Measurements from ENCODE around the gene PGGT1B.

PGGT1B gene

DNA sequence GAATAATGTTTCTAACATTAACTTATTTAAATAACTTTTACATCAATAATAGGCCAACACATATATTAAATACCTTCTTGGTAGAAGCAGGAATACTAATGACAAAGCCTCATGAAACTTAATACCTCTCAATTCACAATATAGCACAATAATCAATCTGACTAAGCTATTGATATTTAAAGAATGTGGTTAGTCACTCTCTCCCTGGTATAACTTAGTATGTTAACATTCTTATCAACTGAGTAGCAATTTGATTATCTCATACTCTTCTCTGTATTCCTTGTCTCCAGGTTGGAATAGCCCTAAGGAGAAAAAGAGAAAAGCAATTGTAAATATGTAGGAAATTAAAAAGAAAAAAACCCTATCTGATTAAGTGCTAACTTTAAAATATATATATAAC, 4.9 kb upstream of the PGGT1B start:
- no peak for DNase-seq (ENCODE audit: low spot score)
- H3K18ac ChIP-seq (ENCODE audit: low read length), result no peak overlapping the region
- H3K4me2 ChIP-seq (ENCODE audit: insufficient read depth, low read length, poor library complexity, severe bottlenecking), result no peak overlapping the region
- H2BK120ac ChIP-seq (ENCODE audit: low read depth, low read length), result no peak overlapping the region
- H4K91ac ChIP-seq (ENCODE audit: low read depth, low read length, poor library complexity), result no peak overlapping the region
- H4K8ac ChIP-seq (ENCODE audit: low read depth, low read length), result no peak overlapping the region
- no peaks in the 10 kb centered on the region for H3K4me1 ChIP-seq (ENCODE audit: control insufficient read depth in 2 of 2, insufficient read depth in 1 of 2, low read depth in 1 of 2, low read length in 2 of 2)
- H3K4ac ChIP-seq (ENCODE audit: low read length), result no peak overlapping the region
- H2BK5ac ChIP-seq (ENCODE audit: low read length), result no peak overlapping the region
- H3K23ac ChIP-seq (ENCODE audit: low read depth, low read length, poor library complexity), result no peak overlapping the region
- no peaks in the 10 kb centered on the region for H3K79me1 ChIP-seq (ENCODE audit: low read depth, low read length)
- H2AK5ac ChIP-seq (ENCODE audit: low read depth, low read length), result no peak overlapping the region
- no peaks in the 10 kb centered on the region for H3K9me3 ChIP-seq (replicated peaks in 1 of 2; ENCODE audit: control insufficient read depth in 2 of 2, insufficient read depth in 1 of 2, low read depth in 1 of 2, low read length in 2 of 2)
- H2BK12ac ChIP-seq (ENCODE audit: low read length), result no peak overlapping the region
- no peak overlapping the region for H3K14ac ChIP-seq (ENCODE audit: low read length)
- H2BK15ac ChIP-seq (ENCODE audit: low read length), result no peak overlapping the region
- no peak overlapping the region for H3K4me3 ChIP-seq (ENCODE audit: low read length in 2 of 2)
- peaks cover 4 to 53% of the 10 kb centered on the region in 2 donors for H3K36me3 ChIP-seq (replicated peaks in 1 of 2; ENCODE audit: control insufficient read depth in 2 of 2, insufficient read depth in 2 of 2, low read length in 2 of 2)
- no peak overlapping the region for H3K9ac ChIP-seq (ENCODE audit: low read depth, low read length, poor library complexity)
- H3K27ac ChIP-seq (replicated peaks; ENCODE audit: low read length), result no peak overlapping the region
- no peak overlapping the region for H2AFZ ChIP-seq (ENCODE audit: low read length)
- no peaks in the 10 kb centered on the region for H3K27me3 ChIP-seq (ENCODE audit: control insufficient read depth in 3 of 3, insufficient read depth in 3 of 3, low read depth in 1 of 3, low read length in 3 of 3)

- H3K79me1 ChIP-seq (ENCODE audit: low read depth, low read length), result no peaks in the 10 kb centered on the region
- no peak overlapping the region for H2BK12ac ChIP-seq (ENCODE audit: low read length)
- peaks cover 4 to 32% of the 10 kb centered on the region in 2 donors for H3K36me3 ChIP-seq (replicated peaks in 1 of 2; ENCODE audit: control insufficient read depth in 2 of 2, insufficient read depth in 2 of 2, low read length in 2 of 2)
- no peak overlapping the region for H4K8ac ChIP-seq (ENCODE audit: low read depth, low read length)
- H3K27me3 ChIP-seq (ENCODE audit: control insufficient read depth in 3 of 3, insufficient read depth in 3 of 3, low read depth in 1 of 3, low read length in 3 of 3), result no peaks in the 10 kb centered on the region
- no peak overlapping the region for H4K91ac ChIP-seq (ENCODE audit: low read depth, low read length, poor library complexity)
- H3K4ac ChIP-seq (ENCODE audit: low read length), result no peak overlapping the region
- no peak overlapping the region for H3K23ac ChIP-seq (ENCODE audit: low read depth, low read length, poor library complexity)
- no peak overlapping the region for H3K4me2 ChIP-seq (ENCODE audit: insufficient read depth, low read length, poor library complexity, severe bottlenecking)
- no peak overlapping the region for H3K27ac ChIP-seq (replicated peaks; ENCODE audit: low read length)
- H2BK5ac ChIP-seq (ENCODE audit: low read length), result no peak overlapping the region
- WGBS, 2 donors (ENCODE audit: extremely low coverage in 2 of 2, insufficient read length in 2 of 2, insufficient replicate concordance in 1 of 2), result no CpG with 5 or more reads among the region's 13 CpGs
- H3K4me3 ChIP-seq (ENCODE audit: low read length in 2 of 2), result no peak overlapping the region
- H3K14ac ChIP-seq (ENCODE audit: low read length), result no peak overlapping the region
- H3K18ac ChIP-seq (ENCODE audit: low read length), result no peak overlapping the region
- no peak overlapping the region for H2AFZ ChIP-seq (ENCODE audit: low read length)
- no peak overlapping the region for H2BK15ac ChIP-seq (ENCODE audit: low read length)
- H3K4me1 ChIP-seq (ENCODE audit: control insufficient read depth in 2 of 2, insufficient read depth in 1 of 2, low read depth in 1 of 2, low read length in 2 of 2), result peaks cover 0 to 6% of the 10 kb centered on the region in 2 donors
- no peaks in the 10 kb centered on the region for H3K9me3 ChIP-seq (replicated peaks in 1 of 2; ENCODE audit: control insufficient read depth in 2 of 2, insufficient read depth in 1 of 2, low read depth in 1 of 2, low read length in 2 of 2)
- H2BK120ac ChIP-seq (ENCODE audit: low read depth, low read length), result no peak overlapping the region
- H3K9ac ChIP-seq (ENCODE audit: low read depth, low read length, poor library complexity), result no peak overlapping the region
- no peak overlapping the region for H2AK5ac ChIP-seq (ENCODE audit: low read depth, low read length)
- no peak for DNase-seq (ENCODE audit: low spot score)
These were observed 2.5 kb upstream of the PGGT1B start for GRCh38 chr5:115265220-115265619.

GRCh38 chr5:115264786-115265185, 2.1 kb upstream of the PGGT1B start:
- Histone ChIP-seq H2AK5ac (ENCODE audit: low read depth, low read length) (no peak overlapping the region), H3K36me3 (replicated peaks in 1 of 2; ENCODE audit: control insufficient read depth in 2 of 2, insufficient read depth in 2 of 2, low read length in 2 of 2) (peaks cover 4 to 31% of the 10 kb centered on the region in 2 donors), H3K4me1 (ENCODE audit: control insufficient read depth in 2 of 2, insufficient read depth in 1 of 2, low read depth in 1 of 2, low read length in 2 of 2) (peaks cover 0 to 6% of the 10 kb centered on the region in 2 donors), H3K18ac (ENCODE audit: low read length) (no peak overlapping the region), H3K27ac (replicated peaks; ENCODE audit: low read length) (no peak overlapping the region), H3K27me3 (ENCODE audit: control insufficient read depth in 3 of 3, insufficient read depth in 3 of 3, low read depth in 1 of 3, low read length in 3 of 3) (no peaks in the 10 kb centered on the region), H4K91ac (ENCODE audit: low read depth, low read length, poor library complexity) (no peak overlapping the region), H3K14ac (ENCODE audit: low read length) (no peak overlapping the region), H2BK120ac (ENCODE audit: low read depth, low read length) (no peak overlapping the region), H2BK5ac (ENCODE audit: low read length) (no peak overlapping the region), H2AFZ (ENCODE audit: low read length) (no peak overlapping the region), H3K9ac (ENCODE audit: low read depth, low read length, poor library complexity) (no peak overlapping the region), H3K4me3 (ENCODE audit: low read length in 2 of 2) (no peak overlapping the region), H2BK12ac (ENCODE audit: low read length) (no peak overlapping the region), H3K9me3 (replicated peaks in 1 of 2; ENCODE audit: control insufficient read depth in 2 of 2, insufficient read depth in 1 of 2, low read depth in 1 of 2, low read length in 2 of 2) (no peaks in the 10 kb centered on the region), H3K79me1 (ENCODE audit: low read depth, low read length) (no peaks in the 10 kb centered on the region), H3K4me2 (ENCODE audit: insufficient read depth, low read length, poor library complexity, severe bottlenecking) (no peak overlapping the region), H3K4ac (ENCODE audit: low read length) (no peak overlapping the region), H2BK15ac (ENCODE audit: low read length) (no peak overlapping the region), H4K8ac (ENCODE audit: low read depth, low read length) (no peak overlapping the region), H3K23ac (ENCODE audit: low read depth, low read length, poor library complexity) (no peak overlapping the region)
- WGBS, 2 donors (ENCODE audit: extremely low coverage in 2 of 2, insufficient read length in 2 of 2, insufficient replicate concordance in 1 of 2), result no CpG with 5 or more reads among the region's 13 CpGs
- DNase-seq (ENCODE audit: low spot score), result no peak

DNA sequence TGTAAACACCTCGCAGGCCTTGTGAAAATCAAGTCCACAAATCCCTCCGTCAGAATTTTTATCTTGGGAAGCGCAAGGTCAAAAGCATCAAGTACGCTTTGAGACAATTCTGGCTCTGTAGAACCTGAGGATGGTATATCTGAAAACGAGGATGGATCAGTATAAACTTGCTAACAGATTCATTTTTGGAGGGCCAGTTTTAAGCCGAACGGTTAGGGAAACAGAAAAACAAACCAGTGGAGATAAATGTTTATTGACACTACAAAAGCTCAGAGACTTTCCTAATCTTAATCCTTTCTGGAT, 352 bp upstream of the PGGT1B start:
- Histone ChIP-seq H3K23ac (ENCODE audit: low read depth, low read length, poor library complexity) (peak overlapping the region; percentile 56), H3K27ac (replicated peaks; ENCODE audit: low read length) (peak overlapping the region; percentile 36), H3K4me2 (ENCODE audit: insufficient read depth, low read length, poor library complexity, severe bottlenecking) (peak overlapping the region; percentile 57), H3K9me3 (replicated peaks in 1 of 2; ENCODE audit: control insufficient read depth in 2 of 2, insufficient read depth in 1 of 2, low read depth in 1 of 2, low read length in 2 of 2) (no peaks in the 10 kb centered on the region), H2BK15ac (ENCODE audit: low read length) (no peak overlapping the region), H2AFZ (ENCODE audit: low read length) (peak overlapping the region; percentile 95), H4K8ac (ENCODE audit: low read depth, low read length) (no peak overlapping the region), H3K4me1 (ENCODE audit: control insufficient read depth in 2 of 2, insufficient read depth in 1 of 2, low read depth in 1 of 2, low read length in 2 of 2) (peaks cover 0 to 6% of the 10 kb centered on the region in 2 donors), H3K4ac (ENCODE audit: low read length) (no peak overlapping the region), H3K9ac (ENCODE audit: low read depth, low read length, poor library complexity) (no peak overlapping the region), H4K91ac (ENCODE audit: low read depth, low read length, poor library complexity) (no peak overlapping the region), H3K14ac (ENCODE audit: low read length) (no peak overlapping the region), H3K79me1 (ENCODE audit: low read depth, low read length) (no peaks in the 10 kb centered on the region), H3K4me3 (ENCODE audit: low read length in 2 of 2) (peak overlapping the region; percentile 90 to 93), H3K36me3 (replicated peaks in 1 of 2; ENCODE audit: control insufficient read depth in 2 of 2, insufficient read depth in 2 of 2, low read length in 2 of 2) (peaks cover 4 to 17% of the 10 kb centered on the region in 2 donors), H2AK5ac (ENCODE audit: low read depth, low read length) (no peak overlapping the region), H2BK5ac (ENCODE audit: low read length) (no peak overlapping the region), H2BK12ac (ENCODE audit: low read length) (no peak overlapping the region), H2BK120ac (ENCODE audit: low read depth, low read length) (no peak overlapping the region), H3K18ac (ENCODE audit: low read length) (peak overlapping the region; percentile 80), H3K27me3 (ENCODE audit: control insufficient read depth in 3 of 3, insufficient read depth in 3 of 3, low read depth in 1 of 3, low read length in 3 of 3) (no peaks in the 10 kb centered on the region)
- no peak for DNase-seq (ENCODE audit: low spot score)
- no CpG with 5 or more reads among the region's 7 CpGs for WGBS, 2 donors (ENCODE audit: extremely low coverage in 2 of 2, insufficient read length in 2 of 2, insufficient replicate concordance in 1 of 2)
